ENCODE measurements around the gene RABGGTA.

DNA sequence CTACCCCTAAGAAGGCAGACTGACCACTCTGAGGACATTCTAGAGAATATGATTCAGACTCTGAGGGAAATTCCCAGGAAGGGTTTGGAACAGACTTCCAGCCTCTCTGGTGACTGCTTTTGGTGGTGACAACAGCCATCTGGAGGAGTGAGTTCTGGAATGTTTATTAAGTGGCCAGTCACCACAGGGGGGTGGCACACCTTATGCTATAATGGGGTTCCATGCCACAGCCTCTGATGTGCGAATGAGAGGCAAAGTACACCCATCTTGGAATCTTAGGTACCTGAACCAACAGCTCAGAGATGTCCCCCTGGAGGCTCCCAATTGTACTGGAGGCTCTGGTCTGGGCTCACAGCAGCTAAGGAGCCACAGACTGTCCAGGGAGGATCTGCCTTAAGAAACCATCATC is 19.5 kb downstream of the RABGGTA start:
- TF ChIP-seq, protein P1, sequence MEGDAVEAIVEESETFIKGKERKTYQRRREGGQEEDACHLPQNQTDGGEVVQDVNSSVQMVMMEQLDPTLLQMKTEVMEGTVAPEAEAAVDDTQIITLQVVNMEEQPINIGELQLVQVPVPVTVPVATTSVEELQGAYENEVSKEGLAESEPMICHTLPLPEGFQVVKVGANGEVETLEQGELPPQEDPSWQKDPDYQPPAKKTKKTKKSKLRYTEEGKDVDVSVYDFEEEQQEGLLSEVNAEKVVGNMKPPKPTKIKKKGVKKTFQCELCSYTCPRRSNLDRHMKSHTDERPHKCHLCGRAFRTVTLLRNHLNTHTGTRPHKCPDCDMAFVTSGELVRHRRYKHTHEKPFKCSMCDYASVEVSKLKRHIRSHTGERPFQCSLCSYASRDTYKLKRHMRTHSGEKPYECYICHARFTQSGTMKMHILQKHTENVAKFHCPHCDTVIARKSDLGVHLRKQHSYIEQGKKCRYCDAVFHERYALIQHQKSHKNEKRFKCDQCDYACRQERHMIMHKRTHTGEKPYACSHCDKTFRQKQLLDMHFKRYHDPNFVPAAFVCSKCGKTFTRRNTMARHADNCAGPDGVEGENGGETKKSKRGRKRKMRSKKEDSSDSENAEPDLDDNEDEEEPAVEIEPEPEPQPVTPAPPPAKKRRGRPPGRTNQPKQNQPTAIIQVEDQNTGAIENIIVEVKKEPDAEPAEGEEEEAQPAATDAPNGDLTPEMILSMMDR (IDR thresholded peaks at IDR 0.05), result no peak
- TF ChIP-seq CHD2 (IDR thresholded peaks at IDR 0.05; ENCODE audit: low read length, partially characterized antibody), result no peak
- TF ChIP-seq TP53 (CRISPR knock-in tag; IDR thresholded peaks at IDR 0.05), result no peak
